HG03520 (cell line): ENCODE measurements around the gene RBFOX2.
"Not testable (repeated sequence)": the region's sequence is repeated elsewhere in the genome, so short reads cannot be mapped to it uniquely, and the experiment has no call there.

ENCODE experiments used
- ATAC-seq: cut with Tn5 transposase; IDR thresholded peaks from one replicate; pipeline ENCODE4 v1.9.1; 2021; ENCODE audit warnings: mild to moderate bottlenecking, moderate library complexity; ENCODE audit not compliant: unreplicated experiment

RBFOX2 gene

DNA sequence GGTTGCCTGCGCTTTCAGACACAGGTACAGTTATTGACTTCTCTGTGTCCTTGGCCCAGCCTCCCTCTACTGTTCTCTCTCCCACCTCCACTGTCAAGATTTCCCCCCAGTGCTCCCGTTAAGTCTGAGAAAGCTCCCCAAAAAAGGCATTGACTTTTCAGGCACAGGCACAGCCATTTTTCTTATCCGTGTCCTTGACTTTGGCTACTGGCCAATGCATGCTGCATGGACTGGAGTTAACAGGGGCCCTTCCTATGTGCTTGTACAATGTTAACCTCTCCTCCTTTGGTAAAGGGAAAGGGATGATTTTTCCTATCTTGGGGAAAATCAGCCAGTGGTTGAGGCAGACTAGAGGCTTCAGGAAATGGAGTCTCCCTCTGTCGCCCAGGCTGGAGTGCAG, 306.7 kb downstream of the RBFOX2 start:
- no peak for ATAC-seq

GRCh38 chr22:35719212-35719875, 309.3 kb downstream of the RBFOX2 start:
- ATAC-seq, result no peak

DNA sequence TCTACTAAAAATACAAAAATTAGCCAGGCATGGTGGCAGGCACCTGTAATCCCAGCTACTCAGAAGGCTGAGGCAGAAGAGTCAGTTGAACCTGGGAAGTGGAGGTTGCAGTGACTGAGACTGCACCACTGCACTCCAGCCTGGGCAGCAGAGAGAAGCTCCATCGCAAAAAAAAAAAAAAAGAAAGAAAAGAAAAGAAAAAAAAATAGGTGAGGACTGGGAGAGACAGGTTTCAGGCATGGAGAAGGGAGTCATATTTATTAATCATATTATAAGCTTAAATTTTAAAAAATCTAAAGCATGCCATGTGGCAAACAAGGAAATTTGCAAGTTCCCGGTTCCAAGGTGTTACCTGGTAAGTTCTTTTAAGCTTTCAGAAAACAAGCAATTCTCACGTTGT, 311.1 kb downstream of the RBFOX2 start, which contains the start of gene APOL5:
Gene APOL5 (plus strand): TSS at position 301 of the 400 bp plus-strand sequence. CDS start 0 bp downstream, at position 301.
- no peak for ATAC-seq

DNA sequence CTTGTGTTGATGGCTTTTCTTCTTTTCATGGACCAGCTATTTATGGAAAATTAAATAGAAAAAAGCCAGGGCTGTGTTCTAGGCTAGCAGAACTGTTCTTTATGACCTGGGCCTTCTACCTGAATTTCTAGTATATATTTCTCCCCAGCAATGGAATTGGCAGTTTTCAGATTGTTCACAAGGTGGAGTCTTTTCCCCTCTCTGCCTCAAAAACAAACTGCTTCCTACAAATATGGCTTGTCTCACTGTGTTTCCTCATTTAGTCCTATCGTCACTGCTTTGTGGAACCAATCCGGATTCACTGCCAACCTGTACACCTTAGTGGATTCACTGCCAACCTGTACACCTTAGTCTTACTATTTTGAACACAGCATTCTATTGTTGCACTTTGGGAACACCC, 316.0 kb downstream of the RBFOX2 start:
- no peak for ATAC-seq

GRCh38 chr22:35711336-35711735, 317.3 kb downstream of the RBFOX2 start:
- no peak for ATAC-seq

DNA sequence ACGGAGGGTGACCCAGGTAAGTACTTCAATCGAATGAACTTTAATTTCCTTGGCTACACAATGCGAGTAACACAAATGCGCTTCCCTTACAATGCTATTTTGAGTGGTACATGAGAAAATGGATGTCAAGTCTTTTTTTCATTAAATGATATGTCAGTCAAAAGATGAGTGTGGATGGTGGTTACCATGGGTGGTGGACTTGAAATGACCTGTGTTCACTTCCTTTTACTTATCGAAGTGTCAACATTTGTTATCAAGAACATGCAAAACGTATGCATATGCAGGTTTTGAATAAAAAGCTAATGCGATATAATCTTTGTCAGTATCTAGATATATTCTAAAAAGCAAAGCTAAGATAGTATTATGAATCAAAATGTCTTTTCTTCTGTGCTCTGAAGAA, 319.7 kb downstream of the RBFOX2 start:
- ATAC-seq, result no peak

GRCh38 chr22:35708453-35708852, 320.2 kb downstream of the RBFOX2 start:
- ATAC-seq, result no peak

DNA sequence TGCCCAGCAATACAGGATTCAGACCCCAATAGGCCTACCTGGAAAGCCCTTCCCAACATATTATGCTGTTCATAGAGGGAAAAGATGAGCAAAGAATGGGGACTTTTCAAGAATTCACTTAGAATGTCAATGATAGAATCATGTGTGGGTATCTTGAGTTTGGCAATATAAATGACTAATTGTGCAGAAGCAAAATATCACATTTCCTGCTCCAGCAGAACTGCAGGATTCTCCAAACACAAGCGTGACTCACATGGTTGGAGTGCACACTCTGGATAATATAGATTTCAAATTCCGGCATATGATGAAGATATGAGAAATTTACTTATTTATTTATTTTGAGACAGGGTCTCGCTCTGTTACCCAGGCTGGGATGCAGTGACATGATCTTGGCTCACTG, 323.5 kb downstream of the RBFOX2 start:
- no peak for ATAC-seq

DNA sequence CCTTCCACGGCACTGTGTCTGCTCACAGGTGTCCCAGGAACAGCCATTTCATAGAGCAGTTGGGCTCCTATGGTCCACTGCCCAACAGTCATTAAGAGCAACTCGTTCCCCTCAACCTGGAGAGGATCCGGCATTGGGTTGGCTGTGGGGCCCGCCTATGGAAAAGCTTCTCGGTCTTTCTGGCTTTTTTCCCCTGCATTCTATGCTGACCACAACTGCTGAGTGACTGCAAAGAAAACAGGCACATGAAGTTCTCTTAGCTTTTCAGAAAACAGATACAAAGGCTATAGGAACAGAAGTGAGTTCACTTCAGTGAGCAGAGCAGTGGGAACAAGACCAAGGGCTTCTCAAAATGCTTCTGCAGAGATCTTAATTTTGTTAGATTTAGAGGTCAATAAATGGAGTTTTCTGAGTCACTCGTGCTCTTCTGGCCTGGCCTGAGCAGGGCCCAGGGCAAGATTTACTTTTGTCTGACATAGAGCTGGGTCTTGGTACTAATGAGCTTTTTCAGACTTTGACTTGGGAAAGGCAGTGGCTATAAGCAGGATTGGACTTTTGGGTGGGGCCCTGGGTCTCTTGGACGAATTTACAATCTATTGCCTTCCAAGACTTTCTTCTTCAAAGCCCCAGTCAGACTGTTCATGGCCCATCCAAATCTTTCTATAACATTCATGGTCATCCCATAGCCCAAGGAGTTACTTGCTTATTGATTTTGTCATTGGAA, 324.6 kb downstream of the RBFOX2 start:
- no peak for ATAC-seq

- not testable (repeated sequence) for ATAC-seq
These were observed 328.8 kb downstream of the RBFOX2 start for GRCh38 chr22:35699852-35700251.

- no peak for ATAC-seq
These were observed 331.5 kb downstream of the RBFOX2 start for GRCh38 chr22:35697142-35697541.

- no peak for ATAC-seq
These were observed 333.4 kb downstream of the RBFOX2 start for GRCh38 chr22:35695202-35695601.

DNA sequence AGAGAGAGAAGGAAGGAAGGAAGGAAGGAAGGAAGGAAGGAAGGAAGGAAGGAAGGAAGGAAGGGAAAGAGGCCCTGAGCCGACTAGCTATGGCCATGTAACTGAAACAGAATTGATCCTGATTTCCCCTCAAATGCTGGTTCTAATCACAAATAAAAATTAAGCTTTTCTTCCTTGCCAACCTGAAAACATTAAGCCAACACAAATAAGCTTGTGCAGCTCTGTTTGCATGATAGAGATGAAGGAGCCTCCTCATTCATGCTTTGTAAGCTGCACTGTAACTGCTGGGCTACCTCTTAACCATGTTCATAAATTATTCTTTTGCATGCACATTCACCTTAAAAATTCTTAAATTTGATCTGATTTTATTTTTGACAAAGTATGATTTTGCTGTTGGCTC, 338.6 kb downstream of the RBFOX2 start:
- ATAC-seq, result no peak

GRCh38 chr22:35688913-35689675, 339.5 kb downstream of the RBFOX2 start:
- ATAC-seq, result no peak
